ENCODE measurements around the gene POC1A.

POC1A gene

DNA sequence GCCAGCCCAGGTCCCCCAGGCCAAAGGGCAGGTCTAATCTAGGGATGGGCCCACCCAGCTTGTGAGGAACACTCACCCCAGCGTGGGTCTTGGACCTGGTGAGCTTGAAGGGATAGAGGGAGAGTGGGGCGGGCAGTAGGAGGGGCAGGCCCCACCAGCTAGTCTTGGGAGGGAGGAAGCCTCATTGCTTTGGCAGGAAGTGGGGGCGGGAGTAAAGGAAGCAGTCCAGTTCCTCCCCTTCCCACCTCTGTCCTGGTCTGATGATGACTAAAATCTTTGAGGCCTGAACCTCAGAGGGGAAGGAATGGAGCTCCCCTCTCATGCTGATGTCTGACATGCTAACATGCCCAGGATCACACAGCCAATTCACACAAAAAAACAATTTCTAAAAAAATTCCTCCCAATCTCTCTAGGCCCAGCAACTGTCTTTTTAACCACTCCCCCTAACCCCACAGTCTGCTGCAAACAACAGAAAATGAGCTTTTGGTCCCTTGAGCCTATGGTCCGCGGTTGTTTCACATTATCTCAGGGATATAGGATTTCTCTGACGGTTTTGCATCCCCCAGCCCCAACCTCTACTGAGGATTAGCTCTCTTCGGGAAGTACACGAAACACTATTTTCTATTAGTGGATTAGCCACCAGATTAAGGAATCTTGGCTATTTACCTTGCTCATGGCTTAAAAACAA is 67.1 kb downstream of the POC1A start:
- DNase-seq: no peak

DNA sequence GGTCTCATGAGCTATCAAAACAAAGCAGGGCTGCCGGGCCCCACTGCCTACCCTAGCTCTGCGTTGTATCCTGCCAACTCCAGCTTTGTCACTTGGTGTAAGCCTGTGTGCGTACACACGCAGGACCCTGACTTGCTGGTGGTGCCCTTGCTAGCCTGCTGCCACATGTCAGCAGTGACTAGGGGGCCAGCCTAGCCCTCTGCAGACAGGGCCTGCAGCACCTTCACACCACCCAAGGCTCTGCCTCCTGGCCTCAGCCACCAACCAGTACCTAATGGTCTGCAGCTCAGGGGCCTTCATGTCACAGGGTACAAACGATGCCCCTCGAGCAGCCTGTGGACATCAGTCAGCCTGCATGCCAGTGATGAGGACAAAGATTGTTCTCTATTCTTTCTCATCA is 67.8 kb downstream of the POC1A start:
- no peak for DNase-seq

DNA sequence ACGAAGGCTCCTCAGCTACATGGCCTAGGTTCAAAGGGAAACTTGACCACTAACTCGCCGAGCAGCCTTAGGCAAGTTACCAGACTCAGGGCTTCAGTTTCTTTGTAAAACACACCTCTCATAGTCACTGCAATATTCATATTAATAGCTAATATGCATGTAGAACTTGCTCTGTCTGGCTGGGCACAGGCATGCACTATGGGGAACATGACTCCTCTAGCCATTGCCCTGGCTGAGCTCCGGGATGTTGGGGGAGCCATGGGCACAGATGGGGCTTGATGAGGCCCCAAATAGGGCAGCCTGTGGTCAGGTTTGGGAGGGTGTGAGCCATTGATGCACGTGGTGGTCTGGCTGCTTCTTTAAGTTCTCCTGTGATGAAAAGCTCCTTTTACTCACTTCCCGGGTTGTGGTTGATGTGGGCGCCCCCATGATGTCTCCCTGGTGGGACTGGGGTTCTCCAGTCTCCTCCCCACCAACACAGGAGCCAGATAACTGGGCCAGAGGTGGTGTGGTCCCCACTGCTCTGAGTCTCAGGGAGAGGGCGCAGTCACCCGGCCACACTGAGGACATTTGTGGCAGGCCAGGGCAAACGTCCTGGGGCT is 68.4 kb downstream of the POC1A start:
- no peak for DNase-seq

DNA sequence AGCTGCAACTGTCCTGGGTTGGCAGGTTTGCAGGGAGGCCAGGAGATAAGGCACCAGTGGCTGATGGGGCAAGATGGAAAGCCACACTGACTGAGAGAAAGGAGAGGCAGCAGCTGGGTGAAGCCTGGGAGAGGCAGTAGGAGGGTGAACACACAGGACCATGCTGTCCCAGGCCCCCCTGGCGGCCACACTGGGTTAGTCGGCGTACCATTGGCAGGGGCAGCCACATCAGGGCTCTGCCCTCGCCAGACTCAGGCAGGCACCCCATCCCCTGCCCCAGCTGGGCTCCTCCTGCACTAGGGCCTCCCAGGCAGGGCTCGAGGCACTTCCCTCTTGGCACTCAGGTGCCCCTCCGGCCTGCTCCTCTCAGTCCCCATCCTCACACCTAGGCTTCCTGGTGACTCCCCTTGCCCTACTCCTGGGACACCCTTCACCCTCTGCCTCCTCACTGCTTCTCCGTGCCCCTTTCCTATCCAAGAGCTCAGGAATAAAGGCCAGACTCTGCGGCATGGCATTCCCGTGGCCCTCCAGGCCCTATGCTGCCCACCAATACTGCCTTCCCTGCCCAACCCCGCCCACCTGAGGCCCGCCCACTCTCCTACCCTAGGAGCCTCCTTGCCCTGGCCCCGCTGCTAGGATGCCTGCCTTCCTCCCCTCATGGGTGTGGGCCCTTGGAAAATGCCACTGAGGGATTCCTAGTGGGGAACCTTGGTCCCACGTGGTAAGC is 69.1 kb downstream of the POC1A start:
- no peak for DNase-seq

DNA sequence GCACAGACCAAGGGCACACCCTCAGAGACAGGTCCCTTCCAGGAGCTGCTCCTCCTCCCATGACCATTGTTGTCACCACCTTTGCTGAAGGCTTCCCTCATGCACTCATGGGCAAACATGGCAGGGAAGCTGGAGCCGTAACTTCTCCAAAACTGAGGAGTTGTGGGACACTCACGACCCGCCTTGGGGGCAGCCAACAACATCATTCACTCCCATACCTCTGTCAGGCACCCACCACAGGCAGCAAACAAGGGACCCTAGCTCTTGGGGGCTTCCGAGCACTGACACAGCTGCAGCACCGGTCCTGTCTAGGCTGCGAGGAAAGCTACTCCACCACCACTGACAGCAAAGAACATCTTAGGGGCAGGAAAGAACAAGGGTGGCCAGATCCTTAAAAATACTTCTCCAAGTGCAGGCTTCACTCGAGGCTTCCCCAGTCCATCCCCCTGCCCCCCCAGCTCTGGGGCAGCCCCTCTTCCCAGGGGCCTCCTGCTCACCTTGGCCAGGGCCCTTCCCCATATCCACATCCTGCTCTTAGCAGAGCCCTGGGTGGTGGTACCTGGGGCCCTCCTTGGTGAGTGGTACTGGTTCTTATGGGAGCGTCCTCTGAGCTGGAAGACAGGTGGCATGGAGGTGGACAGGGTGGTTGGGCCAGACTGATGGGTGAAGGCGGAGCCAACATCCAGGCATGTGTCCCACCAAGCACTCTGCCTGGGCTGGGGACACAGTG is 69.8 kb downstream of the POC1A start:
- DNase-seq: no peak

DNA sequence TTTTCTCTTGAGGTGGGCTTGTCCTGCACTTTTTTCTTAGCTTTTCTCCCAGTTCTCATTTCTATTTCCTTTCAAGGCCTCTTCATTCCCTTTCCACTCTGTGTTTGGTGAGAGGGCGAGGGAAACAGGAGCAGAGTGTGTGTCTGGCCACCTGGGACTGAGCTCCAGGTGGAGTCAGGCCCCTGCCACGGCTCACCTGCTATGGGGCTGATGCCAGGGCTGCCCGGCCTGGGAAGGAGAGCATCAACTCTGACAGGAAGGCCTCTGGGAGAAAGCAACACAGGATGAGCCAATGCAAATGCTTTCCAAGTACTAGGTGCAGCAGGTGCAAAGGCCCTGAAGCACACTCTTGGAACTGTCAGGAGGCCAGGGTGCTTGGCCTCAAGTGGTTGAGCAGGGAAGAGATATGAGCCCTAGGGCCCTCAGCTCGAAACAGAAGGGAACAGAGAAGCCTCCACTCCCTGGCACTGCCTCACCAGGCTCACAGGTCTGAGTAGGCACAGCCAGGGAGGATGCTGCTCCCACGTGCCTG is 70.6 kb downstream of the POC1A start:
- no peak for DNase-seq

DNA sequence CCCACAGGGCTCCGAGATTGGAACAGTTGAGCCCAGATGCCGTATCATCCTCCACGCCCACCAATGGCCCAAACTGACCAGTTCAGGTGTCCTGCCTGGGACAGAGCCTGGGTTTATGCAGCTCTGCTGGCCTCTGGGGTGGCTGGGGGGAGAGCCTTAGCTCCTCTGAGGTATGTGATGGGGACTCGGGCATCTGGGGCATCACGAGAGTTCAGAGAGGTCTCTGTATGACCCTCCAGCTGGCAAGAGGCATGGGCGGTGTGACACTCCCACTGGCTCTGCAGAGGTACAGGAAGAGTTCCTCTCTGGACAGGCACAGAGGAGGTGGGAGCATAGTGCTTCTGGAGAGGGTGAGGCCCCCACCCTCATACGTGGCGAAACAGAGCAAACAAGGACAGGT is 71.3 kb downstream of the POC1A start:
- no peak for DNase-seq

DNA sequence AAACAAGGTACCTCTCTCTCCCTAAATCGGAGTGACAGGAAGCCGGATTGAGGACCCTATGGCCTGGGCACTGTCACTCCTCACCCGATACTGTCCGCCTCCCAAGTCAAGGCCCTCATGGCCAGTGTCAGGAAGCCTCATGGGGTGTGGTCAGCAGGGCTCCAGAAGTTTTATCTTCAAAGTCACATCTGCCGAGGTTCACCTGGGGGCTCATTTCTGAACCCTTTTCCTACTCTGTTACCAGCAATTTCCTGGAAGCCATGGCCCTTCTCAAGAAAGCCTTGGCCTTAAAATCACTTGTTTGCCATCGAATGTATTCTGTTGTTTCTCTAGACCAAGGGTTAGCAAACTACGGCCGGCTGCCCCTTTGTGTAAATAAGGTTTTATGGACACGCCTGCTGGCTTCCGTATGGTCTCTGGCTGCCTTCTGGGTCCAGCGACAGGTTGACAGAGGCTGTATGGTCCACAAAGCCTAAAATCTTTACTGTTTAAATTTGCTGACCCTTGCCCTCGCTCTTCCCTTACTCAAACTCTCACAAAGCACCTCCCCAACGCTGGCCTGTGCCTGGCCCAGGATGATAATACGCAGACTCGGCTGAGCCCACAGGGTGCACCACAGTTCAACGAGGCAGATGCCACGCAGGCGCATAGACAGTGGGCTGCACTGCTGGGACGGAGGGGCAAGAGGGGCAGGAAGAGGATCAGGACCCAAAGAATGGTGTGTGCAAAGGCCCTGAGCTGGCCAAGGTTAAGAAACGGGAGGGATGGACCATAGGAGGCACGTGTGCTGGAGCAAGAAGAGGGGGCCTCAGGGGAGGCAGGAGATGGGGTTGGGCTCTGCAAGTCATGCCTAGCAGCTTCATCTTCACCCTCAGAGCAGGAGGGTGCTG is 73.1 kb downstream of the POC1A start:
- no peak for DNase-seq

DNA sequence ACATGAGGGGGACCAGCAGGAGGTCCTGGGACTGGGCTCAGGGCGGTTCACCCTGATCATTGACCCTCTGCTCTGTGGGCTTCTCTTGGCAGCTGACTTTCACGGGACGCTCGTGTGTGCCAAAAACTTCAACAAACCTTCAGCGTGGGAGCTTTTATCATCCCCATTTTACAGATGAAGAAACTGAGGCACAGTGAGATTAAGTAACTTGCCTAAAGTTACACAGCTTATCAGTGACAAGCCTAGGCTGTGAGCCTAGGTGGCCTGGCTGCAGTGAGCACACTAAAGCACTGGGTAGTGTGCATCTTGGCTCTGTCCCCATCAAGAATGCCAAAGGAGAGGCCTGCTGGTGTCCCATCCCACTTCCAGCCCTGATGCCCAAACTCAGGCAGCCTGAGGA is 74.3 kb downstream of the POC1A start:
- no peak for DNase-seq

DNA sequence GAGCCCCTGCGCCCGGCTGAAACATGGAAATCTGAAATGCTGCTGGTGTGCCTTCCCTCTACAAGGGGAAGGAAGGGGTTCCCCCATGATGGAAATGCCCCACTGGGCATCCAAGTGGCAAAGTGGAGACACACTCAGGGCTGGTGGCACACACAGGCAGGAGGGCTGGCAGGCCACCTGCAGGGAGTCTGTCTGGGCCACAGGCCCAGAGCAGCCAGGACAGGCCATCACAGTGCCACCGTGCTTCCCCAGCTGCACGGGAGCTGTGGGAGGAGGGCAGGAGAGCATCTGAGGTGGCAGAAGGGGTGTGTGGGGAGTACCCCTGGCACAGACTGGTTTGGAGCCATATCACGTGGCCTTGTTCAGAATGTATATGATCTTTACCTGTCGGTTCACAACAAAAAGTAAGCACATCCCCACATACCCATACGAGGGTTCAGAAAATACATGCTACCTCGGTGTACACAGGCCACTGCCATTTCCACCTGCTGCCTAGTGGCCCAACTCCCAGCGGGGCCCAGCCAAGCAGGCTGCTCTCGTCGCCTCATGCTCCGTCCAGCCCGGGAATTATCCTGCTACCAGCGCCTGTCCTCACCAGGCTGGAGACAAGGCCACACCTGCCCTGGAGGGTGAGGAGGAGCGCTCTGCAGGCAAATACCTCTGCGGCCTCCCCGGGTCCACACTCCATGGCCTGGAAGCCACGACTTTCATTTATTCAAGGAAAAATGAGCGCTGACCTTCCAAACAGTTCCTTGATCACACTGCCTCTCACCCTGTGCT is 75.3 kb downstream of the POC1A start:
- DNase-seq: no peak

DNA sequence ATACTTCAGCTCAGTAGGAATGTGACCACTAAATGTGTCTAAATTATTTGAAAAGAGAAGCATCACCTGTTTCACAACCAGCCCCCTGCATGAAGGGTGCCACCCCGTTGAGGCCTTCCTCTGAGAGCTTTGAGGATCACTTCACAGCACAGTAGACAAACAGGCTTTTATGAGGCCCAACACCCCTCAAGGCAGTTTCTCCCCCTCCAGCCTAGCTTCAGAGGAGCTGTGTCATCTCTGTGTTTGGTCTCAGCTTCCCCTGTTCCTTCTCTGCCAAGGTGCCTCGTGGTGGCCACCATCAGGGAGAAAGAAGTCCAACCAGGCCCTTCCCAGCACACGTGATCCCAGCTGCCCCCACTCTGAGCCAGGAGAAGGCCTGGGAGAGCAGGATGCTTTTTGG is 76.3 kb downstream of the POC1A start:
- DNase-seq: no peak

DNA sequence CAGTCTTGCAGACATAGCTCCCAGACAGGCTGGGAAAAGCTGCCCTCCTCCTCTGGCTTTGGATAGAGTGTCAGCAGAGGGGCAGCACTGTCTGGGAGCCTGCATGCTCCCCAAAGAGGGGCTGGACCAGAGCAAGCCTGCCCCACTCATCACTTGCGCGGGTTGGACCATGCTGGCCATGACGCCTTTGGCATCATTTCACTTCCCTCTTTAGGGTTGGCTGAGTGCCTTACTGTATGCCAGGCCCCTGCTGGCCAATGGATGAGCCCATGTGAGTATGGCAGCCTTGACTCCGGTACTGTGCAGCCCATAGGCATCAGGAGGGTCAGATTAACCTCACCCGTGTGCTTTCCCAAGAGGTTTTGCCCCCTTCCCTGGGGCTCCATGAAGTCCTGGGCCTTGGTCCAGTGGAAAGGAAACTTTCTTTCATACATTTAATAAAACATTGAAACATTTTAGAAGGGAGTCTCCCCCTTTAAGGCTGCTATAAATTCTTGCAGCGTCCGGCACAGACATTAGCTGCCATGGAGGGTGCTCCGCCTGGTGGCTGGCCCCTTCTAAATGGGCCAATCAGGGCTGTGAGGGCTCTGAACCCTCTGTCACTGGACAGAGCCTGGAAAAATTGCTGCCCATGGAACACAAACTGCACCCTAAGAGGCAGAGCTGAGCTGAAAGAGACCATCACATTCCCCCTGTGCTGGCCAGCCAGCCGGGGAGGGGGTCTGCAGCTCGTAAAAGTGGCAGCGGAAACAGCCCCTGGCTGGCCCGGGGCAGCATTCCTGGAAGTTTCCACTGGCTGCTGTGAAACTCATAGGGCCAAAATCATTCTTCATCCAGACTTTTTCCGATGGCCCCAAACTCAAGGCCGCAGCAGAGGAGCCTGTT is 77.1 kb downstream of the POC1A start:
- peak in 1 of 56 donors; percentile 16 for DNase-seq

DNA sequence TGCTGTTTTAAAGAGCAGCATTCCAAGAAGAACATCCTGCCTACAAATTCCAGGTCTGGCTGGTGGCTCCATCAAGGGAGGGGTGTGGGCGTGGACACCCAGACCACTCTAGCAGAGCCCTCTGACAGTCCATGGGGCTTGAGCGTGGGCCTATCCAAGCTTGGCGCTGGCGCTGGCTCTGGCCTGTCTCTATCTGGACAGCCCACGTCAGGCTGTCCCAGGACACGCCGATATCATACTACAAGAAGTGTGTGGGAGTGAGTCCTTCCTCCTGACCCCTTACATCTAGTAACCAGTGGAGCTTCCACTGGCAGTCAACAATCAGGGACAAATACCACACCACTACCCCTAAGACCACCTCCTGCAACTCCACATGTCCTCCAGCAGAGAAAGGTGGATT is 80.7 kb downstream of the POC1A start:
- DNase-seq: no peak

DNA sequence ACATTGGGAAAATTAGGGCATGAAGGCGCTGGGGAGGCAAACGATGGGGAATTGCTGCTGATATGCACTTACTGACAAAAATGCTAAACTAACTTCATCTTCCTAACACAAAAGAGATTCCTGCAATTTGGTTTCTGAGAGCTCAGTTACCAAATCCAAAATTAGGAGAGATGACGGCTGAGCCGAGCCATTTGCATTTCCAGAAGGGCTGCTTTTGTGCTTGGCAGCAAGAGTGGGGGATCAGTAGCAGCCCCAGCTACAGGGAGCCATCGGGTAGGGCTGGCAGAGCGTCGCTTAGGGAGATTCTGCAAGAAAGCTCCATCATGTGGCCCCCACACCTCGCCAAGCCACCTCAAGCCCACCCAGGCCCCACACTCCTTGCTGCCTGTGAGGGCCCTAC is 81.8 kb downstream of the POC1A start:
- no peak for DNase-seq

DNA sequence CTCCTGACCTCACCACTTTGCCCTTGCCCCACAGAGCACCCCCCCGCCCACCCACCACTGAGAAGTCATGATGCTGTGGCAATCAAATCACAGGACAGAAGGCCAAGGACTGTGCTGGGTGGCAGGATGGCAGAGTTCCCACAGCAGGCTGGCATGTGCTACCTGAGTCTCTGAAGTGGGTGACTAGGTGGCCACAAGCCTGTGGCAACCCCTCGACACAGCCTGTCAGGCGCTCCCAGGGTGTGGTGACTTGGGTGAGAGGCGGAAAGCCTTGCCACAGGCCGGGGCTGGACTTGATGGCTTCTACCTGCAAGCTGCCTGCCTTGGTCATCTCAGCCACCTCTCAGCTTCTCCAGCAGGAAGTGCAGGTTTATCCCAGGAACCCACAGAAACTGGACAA is 82.2 kb downstream of the POC1A start:
- no peak for DNase-seq

DNA sequence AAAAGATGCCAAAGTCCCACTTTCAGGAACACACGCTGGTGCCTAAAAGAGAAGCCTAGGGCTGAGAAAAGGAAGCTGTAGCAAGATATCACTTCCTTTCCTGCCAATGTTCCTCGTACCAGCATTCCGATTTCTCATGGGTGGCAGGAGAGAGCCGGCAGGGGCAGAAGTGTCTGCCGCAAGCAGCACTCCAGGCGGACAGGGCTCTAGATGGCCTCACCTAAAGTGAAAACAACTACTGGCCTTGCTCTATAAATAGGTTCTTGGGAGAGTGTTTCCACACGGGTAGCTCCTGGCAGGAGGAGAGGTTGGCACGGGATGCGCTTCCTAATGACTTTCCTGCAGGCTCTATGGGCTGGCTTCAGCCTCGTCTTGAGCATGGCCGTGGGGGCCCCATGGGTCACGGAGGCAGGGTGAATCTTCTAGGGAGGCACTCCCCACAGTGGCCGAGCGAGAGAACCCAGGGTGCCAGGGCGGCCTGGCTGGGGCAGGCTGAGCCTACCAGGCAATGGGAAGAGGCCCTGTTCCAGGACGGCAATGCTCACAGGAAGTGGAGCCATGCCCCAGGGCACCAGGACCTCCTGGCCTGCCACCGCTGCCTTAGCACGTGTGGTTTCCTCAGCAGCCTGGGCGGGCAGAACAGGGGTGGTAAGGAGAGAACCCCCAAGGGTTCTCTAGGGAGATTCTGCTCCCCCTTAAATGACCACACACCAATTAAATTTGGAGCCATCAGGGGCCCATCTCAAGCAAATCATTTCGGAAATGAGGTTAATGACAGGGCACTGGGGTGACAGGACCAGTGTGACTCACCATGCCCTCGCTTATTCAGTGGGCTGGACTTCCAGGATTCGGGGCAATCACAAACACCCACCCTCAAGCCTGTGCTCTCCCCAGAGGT is 83.2 kb downstream of the POC1A start:
- DNase-seq: peak in 3 of 56 donors; percentile 14 to 35 (median 24)

DNA sequence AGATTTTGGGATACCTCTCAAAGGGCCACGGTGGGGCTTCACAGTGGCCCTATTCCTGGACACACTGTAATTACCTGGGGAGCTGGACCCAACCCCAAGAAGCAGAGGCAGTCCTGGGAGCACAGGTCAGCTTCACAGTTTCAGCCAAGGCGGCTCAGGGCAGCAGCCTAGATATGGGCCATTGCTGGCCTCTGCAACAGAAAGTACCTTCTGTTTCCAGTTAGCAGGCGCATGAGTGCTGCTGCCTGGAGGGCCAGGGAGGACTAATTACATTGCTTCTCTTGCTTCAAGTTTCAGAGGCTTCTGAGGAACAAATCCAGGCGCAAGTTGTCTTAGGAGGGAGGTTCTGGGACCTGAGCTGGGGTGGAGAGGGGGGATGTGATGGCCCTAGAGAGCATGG is 84.4 kb downstream of the POC1A start:
- DNase-seq: no peak

DNA sequence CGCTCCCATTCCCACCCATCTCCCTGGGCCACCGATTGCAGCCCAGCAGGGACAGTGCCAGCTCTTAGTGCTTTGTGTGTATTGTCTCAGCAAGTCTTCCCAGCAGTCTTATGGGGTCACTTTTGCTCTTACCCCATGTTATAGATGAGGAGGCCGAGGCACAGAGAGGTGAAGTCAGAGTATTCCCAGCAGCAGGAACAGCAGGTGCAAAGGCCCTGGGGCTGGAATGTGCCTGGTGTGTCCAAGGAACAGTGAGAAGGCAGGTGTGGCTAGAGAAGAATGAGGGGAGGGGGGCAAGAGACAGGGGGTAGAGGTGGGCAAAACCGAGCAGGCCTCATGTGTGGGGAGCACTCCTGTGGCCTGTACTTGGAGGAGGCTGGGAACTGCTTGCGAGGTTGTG is 85.1 kb downstream of the POC1A start:
- DNase-seq: no peak

Data from amygdala (tissue), 56 donors.